ENCODE data around the gene KATNB1.
"Not testable (repeated sequence)": the region's sequence is repeated elsewhere in the genome, so short reads cannot be mapped to it uniquely, and the experiment has no call there.

DNA sequence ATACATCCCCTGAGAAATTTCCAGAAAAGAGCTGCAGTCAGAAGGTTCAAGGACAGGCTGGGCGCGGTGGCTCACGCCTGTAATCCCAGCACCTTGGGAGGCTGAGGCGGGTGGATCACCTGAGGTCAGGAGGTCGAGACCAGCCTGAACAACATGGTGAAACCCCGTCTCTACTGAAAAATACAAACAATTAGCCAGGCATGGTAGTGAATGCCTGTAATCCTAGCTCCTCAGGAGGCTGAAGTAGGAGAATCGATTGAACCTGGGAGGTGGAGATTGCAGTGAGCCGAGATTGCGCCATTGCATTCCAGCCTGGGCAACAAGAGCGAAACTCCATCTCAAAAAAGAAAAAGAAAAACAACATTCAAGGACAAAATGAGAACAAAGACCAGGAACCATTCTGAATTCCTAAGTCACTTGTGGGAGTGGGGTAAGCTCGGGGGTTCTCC is 47.1 kb downstream of the KATNB1 start:
- TF ChIP-seq, protein P1, sequence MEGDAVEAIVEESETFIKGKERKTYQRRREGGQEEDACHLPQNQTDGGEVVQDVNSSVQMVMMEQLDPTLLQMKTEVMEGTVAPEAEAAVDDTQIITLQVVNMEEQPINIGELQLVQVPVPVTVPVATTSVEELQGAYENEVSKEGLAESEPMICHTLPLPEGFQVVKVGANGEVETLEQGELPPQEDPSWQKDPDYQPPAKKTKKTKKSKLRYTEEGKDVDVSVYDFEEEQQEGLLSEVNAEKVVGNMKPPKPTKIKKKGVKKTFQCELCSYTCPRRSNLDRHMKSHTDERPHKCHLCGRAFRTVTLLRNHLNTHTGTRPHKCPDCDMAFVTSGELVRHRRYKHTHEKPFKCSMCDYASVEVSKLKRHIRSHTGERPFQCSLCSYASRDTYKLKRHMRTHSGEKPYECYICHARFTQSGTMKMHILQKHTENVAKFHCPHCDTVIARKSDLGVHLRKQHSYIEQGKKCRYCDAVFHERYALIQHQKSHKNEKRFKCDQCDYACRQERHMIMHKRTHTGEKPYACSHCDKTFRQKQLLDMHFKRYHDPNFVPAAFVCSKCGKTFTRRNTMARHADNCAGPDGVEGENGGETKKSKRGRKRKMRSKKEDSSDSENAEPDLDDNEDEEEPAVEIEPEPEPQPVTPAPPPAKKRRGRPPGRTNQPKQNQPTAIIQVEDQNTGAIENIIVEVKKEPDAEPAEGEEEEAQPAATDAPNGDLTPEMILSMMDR (IDR thresholded peaks at IDR 0.05; ENCODE audit: low read length): not testable (repeated sequence)
- not testable (repeated sequence) for TF ChIP-seq EZH2 (IDR thresholded peaks at IDR 0.05; ENCODE audit: borderline replicate concordance, low read length)
